CD4-positive, alpha-beta memory T cell (primary cell): ENCODE measurements around the gene XRCC4. TPM values are rescaled to one million over a fixed set of nuclear protein-coding genes. Genes with fewer than 3 reads are reported as not detected.
"Not testable (repeated sequence)": the region's sequence is repeated elsewhere in the genome, so short reads cannot be mapped to it uniquely, and the experiment has no call there.

Experiments used
- CTCF ChIA-PET: fragments of 350-600 bp; sonication (Branson Sonifier 250); formaldehyde crosslinking; loops from one replicate; lab custom pipeline; 2021; ENCODE audit warnings: inconsistent platforms; ENCODE audit not compliant: partially characterized antibody; lab: Charles Lee
- POLR2A ChIA-PET: fragments of 350-600 bp; sonication (Branson Sonifier 250); formaldehyde crosslinking; loops from one replicate; lab custom pipeline; 2021; ENCODE audit not compliant: partially characterized antibody; lab: Charles Lee
- DNase-seq, 5 donors: peaks; one replicate each; pipeline versions ENCODE4 v3.0.0 to v3.0.0-alpha.2; 2020 to 2022; ENCODE audit warnings: mixed read lengths in 1 of 5
- H3K27ac ChIP-seq: one replicate; pipeline ENCODE4 v1.7.0; 2013; ENCODE audit warnings: low read depth, low read length
- H3K27me3 ChIP-seq: 2 replicates; pipeline ENCODE4 v1.7.0; 2013; ENCODE audit warnings: mild to moderate bottlenecking, low read length, moderate library complexity; ENCODE audit not compliant: insufficient read depth
- H3K36me3 ChIP-seq: 2 replicates; pipeline ENCODE4 v1.7.0; 2013; ENCODE audit warnings: mild to moderate bottlenecking, low read length, moderate library complexity; ENCODE audit not compliant: insufficient read depth
- H3K4me1 ChIP-seq: 2 replicates; pipeline ENCODE4 v1.7.0; 2013; ENCODE audit warnings: mild to moderate bottlenecking, low read length, moderate library complexity; ENCODE audit not compliant: insufficient read depth
- H3K4me3 ChIP-seq, 2 donors: one replicate each; pipeline ENCODE4 v1.7.0; 2013; ENCODE audit warnings: low read length in 2 of 2, mild to moderate bottlenecking in 1 of 2
- H3K9me3 ChIP-seq, 2 donors: one replicate each; pipeline ENCODE4 v1.7.0; 2013; ENCODE audit warnings: low read length in 2 of 2, control low read depth in 1 of 2; ENCODE audit not compliant: control insufficient read depth in 1 of 2
- H3K27ac Mint-ChIP-seq, 7 donors: one replicate each; pipeline ENCODE4 v1.8.0; 2020 to 2021; ENCODE audit warnings: mixed read lengths in 7 of 7, mild to moderate bottlenecking in 6 of 7, inconsistent platforms in 3 of 7, moderate library complexity in 3 of 7
- H3K27me3 Mint-ChIP-seq, 2 donors: one replicate each; pipeline ENCODE4 v1.8.0; 2020 to 2021; ENCODE audit warnings: mixed read lengths in 2 of 2
- H3K36me3 Mint-ChIP-seq, 2 donors: one replicate each; pipeline ENCODE4 v1.8.0; 2020 to 2021; ENCODE audit warnings: mixed read lengths in 2 of 2, inconsistent platforms in 1 of 2, mild to moderate bottlenecking in 1 of 2
- H3K4me1 Mint-ChIP-seq, 4 donors: one replicate each; pipeline ENCODE4 v1.8.0; 2020 to 2021; ENCODE audit warnings: mixed read lengths in 4 of 4, mild to moderate bottlenecking in 1 of 4
- H3K4me3 Mint-ChIP-seq, 8 donors: one replicate each; pipeline ENCODE4 v1.8.0; 2020 to 2021; ENCODE audit warnings: mixed read lengths in 8 of 8, mild to moderate bottlenecking in 7 of 8, moderate library complexity in 6 of 8, inconsistent platforms in 3 of 8
- H3K9me3 Mint-ChIP-seq, 8 donors: one replicate each; pipeline ENCODE4 v1.8.0; 2020 to 2021; ENCODE audit warnings: mixed read lengths in 8 of 8, mild to moderate bottlenecking in 5 of 8, inconsistent platforms in 3 of 8, moderate library complexity in 1 of 8
- intact Hi-C: fragments of 100-400 bp; cut with micrococcal nuclease; formaldehyde crosslinking; loops from one replicate; pipeline ENCODE4 v1.15.1; 2023
- polyA plus RNA-seq, 2 donors: library from polyadenylated mRNA; unstranded; fragments of 300-500 nt; fragmentation: Illumina TruSeq; gene quantifications; one replicate each; pipeline ENCODE4 v1.2.3, GENCODE V29; 2021
- total RNA-seq, 2 experiments: library from RNA; stranded (reverse); gene quantifications; one replicate each; pipeline ENCODE4 v1.2.3, GENCODE V29; 2021

XRCC4 gene
- total and polyA plus RNA-seq, 4 experiments from 2014 or later: 4.1 to 9.8 (median 5.7) TPM

GRCh38 chr5:83050723-83051340, 26.5 kb upstream of the XRCC4 start:
- no peak overlapping the region for H3K27ac ChIP-seq
- no peak overlapping the region for H3K4me3 Mint-ChIP-seq
- POLR2A ChIA-PET: interaction anchor here (0.6 kb wide), 1 partner anchor 696 kb away, joined by 4 read pairs; no protein-coding TSS in a partner anchor
- peak overlapping the region in 2 of 7 donors; percentile 0 to 46 for H3K27ac Mint-ChIP-seq
- DNase-seq: no peak
- H3K36me3 ChIP-seq: no peaks in the 10 kb centered on the region
- intact Hi-C loops: no loop called here
- no peak overlapping the region for H3K4me3 ChIP-seq
- H3K9me3 Mint-ChIP-seq: no peaks in the 10 kb centered on the region
- no peaks in the 10 kb centered on the region for H3K4me1 ChIP-seq
- H3K36me3 Mint-ChIP-seq: peaks cover 31 to 44% of the 10 kb centered on the region in 2 donors
- H3K27me3 ChIP-seq: no peaks in the 10 kb centered on the region
- CTCF ChIA-PET: interaction anchor here (0.6 kb wide), 1 partner anchor 7 kb away, joined by 3 read pairs; no protein-coding TSS in a partner anchor
- peaks cover 0 to 10% (median 5%) of the 10 kb centered on the region in 4 donors for H3K4me1 Mint-ChIP-seq
- H3K9me3 ChIP-seq: no peaks in the 10 kb centered on the region
- no peaks in the 10 kb centered on the region for H3K27me3 Mint-ChIP-seq

GRCh38 chr5:83055166-83055565, 22.2 kb upstream of the XRCC4 start:
- H3K4me3 ChIP-seq: no peak overlapping the region
- peak overlapping the region in 2 of 7 donors; percentile 19 to 52 for H3K27ac Mint-ChIP-seq
- no peaks in the 10 kb centered on the region for H3K27me3 Mint-ChIP-seq
- H3K27me3 ChIP-seq: no peaks in the 10 kb centered on the region
- H3K4me3 Mint-ChIP-seq: no peak overlapping the region
- intact Hi-C loops: no loop called here
- POLR2A ChIA-PET: no interaction called here
- H3K4me1 Mint-ChIP-seq: peaks cover 7 to 23% (median 14%) of the 10 kb centered on the region in 4 donors
- H3K9me3 Mint-ChIP-seq: no peaks in the 10 kb centered on the region
- peaks cover 37 to 47% of the 10 kb centered on the region in 2 donors for H3K36me3 Mint-ChIP-seq
- no peaks in the 10 kb centered on the region for H3K4me1 ChIP-seq
- no peaks in the 10 kb centered on the region for H3K9me3 ChIP-seq
- CTCF ChIA-PET: no interaction called here
- no peak overlapping the region for H3K27ac ChIP-seq
- no peak for DNase-seq
- peaks cover 9% of the 10 kb centered on the region for H3K36me3 ChIP-seq

- no peaks in the 10 kb centered on the region for H3K27me3 ChIP-seq
- H3K27ac ChIP-seq: no peak overlapping the region
- Mint-ChIP-seq H3K36me3 (peaks cover 40 to 54% of the 10 kb centered on the region in 2 donors), H3K4me3 (no peak overlapping the region), H3K4me1 (peaks cover 14 to 23% (median 17%) of the 10 kb centered on the region in 4 donors), H3K27me3 (no peaks in the 10 kb centered on the region), H3K9me3 (no peaks in the 10 kb centered on the region), H3K27ac (no peak overlapping the region)
- DNase-seq: no peak
- no peak overlapping the region for H3K4me3 ChIP-seq
- peaks cover 12% of the 10 kb centered on the region for H3K36me3 ChIP-seq
- H3K4me1 ChIP-seq: no peaks in the 10 kb centered on the region
- ChIA-PET POLR2A (no interaction called here), CTCF (no interaction called here)
- no peaks in the 10 kb centered on the region for H3K9me3 ChIP-seq
- intact Hi-C loops: no loop called here
These were observed 18.6 kb upstream of the XRCC4 start for GRCh38 chr5:83058726-83059125.

- CTCF ChIA-PET: no interaction called here
- peaks cover 37 to 53% of the 10 kb centered on the region in 2 donors for H3K36me3 Mint-ChIP-seq
These were observed 18.0 kb upstream of the XRCC4 start for GRCh38 chr5:83059341-83059740.

GRCh38 chr5:83066548-83067110, 10.7 kb upstream of the XRCC4 start:
- POLR2A ChIA-PET: interaction anchor here (1.6 kb wide), 1 partner anchor 11 kb away, joined by 5 read pairs; the partner anchor contains the start of genes TMEM167A and XRCC4
- intact Hi-C loops: no loop called here

More at GRCh38 chr5:83059341-83059740, 18.0 kb upstream of the XRCC4 start:
- intact Hi-C loops: no loop called here
- Histone ChIP-seq H3K4me3 (no peak overlapping the region), H3K4me1 (no peaks in the 10 kb centered on the region), H3K36me3 (peaks cover 12% of the 10 kb centered on the region), H3K27ac (no peak overlapping the region), H3K27me3 (no peaks in the 10 kb centered on the region), H3K9me3 (no peaks in the 10 kb centered on the region)
- H3K27ac Mint-ChIP-seq: peak overlapping the region in 2 of 7 donors; percentile 17 to 44
- H3K9me3 Mint-ChIP-seq: no peaks in the 10 kb centered on the region
- no peak for DNase-seq
- peaks cover 16 to 26% (median 18%) of the 10 kb centered on the region in 4 donors for H3K4me1 Mint-ChIP-seq
- H3K27me3 Mint-ChIP-seq: no peaks in the 10 kb centered on the region
- POLR2A ChIA-PET: no interaction called here
- H3K4me3 Mint-ChIP-seq: no peak overlapping the region

GRCh38 chr5:83067377-83067776, 10.0 kb upstream of the XRCC4 start:
- peaks cover 40 to 73% (median 61%) of the 10 kb centered on the region in 4 donors for H3K4me1 Mint-ChIP-seq
- DNase-seq, CTCF ChIA-PET, H3K36me3 ChIP-seq, intact Hi-C loops, H3K4me3 ChIP-seq, H3K27ac Mint-ChIP-seq, H3K4me3 Mint-ChIP-seq, H3K27ac ChIP-seq, H3K27me3 ChIP-seq, H3K9me3 Mint-ChIP-seq, H3K27me3 Mint-ChIP-seq, H3K9me3 ChIP-seq: not testable (repeated sequence)
- peaks cover 33% of the 10 kb centered on the region for H3K4me1 ChIP-seq
- POLR2A ChIA-PET: interaction anchor here (1.6 kb wide), 1 partner anchor 10 kb away, joined by 5 read pairs; the partner anchor contains the start of genes TMEM167A and XRCC4
- H3K36me3 Mint-ChIP-seq: peaks cover 15 to 32% of the 10 kb centered on the region in 2 donors

More at GRCh38 chr5:83066548-83067110, 10.7 kb upstream of the XRCC4 start:
- H3K27me3 Mint-ChIP-seq: no peaks in the 10 kb centered on the region
- H3K4me3 Mint-ChIP-seq: peak overlapping the region in 1 of 8 donors; percentile 5
- DNase-seq: no peak
- H3K27ac Mint-ChIP-seq: no peak overlapping the region
- peaks cover 19 to 30% of the 10 kb centered on the region in 2 donors for H3K36me3 Mint-ChIP-seq
- no peak overlapping the region for H3K4me3 ChIP-seq
- no peaks in the 10 kb centered on the region for H3K9me3 ChIP-seq
- H3K36me3 ChIP-seq: peaks cover 3% of the 10 kb centered on the region
- CTCF ChIA-PET: interaction anchor here (0.7 kb wide), 1 partner anchor 1366 kb away, joined by 3 read pairs; no protein-coding TSS in a partner anchor
- H3K4me1 Mint-ChIP-seq: peaks cover 33 to 66% (median 54%) of the 10 kb centered on the region in 4 donors
- H3K27me3 ChIP-seq: no peaks in the 10 kb centered on the region
- H3K4me1 ChIP-seq: peaks cover 25% of the 10 kb centered on the region
- no peak overlapping the region for H3K27ac ChIP-seq
- no peaks in the 10 kb centered on the region for H3K9me3 Mint-ChIP-seq

GRCh38 chr5:83069096-83069799, 8.1 kb upstream of the XRCC4 start:
- Mint-ChIP-seq H3K27me3 (no peaks in the 10 kb centered on the region), H3K4me1 (peaks cover 55 to 89% (median 71%) of the 10 kb centered on the region in 4 donors), H3K9me3 (no peaks in the 10 kb centered on the region), H3K36me3 (peaks cover 25 to 27% of the 10 kb centered on the region in 2 donors), H3K27ac (peak overlapping the region in 2 of 7 donors; percentile 13 to 19), H3K4me3 (peak overlapping the region in 1 of 8 donors; percentile 54)
- Histone ChIP-seq H3K9me3 (no peaks in the 10 kb centered on the region), H3K4me1 (peaks cover 51% of the 10 kb centered on the region), H3K27me3 (no peaks in the 10 kb centered on the region), H3K4me3 (no peak overlapping the region), H3K27ac (no peak overlapping the region), H3K36me3 (no peaks in the 10 kb centered on the region)
- intact Hi-C loops: no loop called here
- CTCF ChIA-PET: no interaction called here
- POLR2A ChIA-PET: no interaction called here
- no peak for DNase-seq
